Vagina (tissue), 2 donors: ENCODE results near the gene PWWP2B.

ENCODE experiments used
- CTCF ChIP-seq, 3 experiments: fragments of 450-650 bp in 2 of 3; fragments of 200-600 bp in 1 of 3; sonication (generic) in 1 of 3; IDR thresholded peaks; one replicate each; pipeline ENCODE4 v1.5.1; 2017 to 2019; ENCODE audit warnings: antibody characterized with exemption in 3 of 3, mild to moderate bottlenecking in 2 of 3, moderate library complexity in 2 of 3
- POLR2AphosphoS5 ChIP-seq, 2 donors: sonication (generic); formaldehyde crosslinking; IDR thresholded peaks; one replicate each; pipeline ENCODE4 v1.9.0; 2017; ENCODE audit warnings: antibody characterized with exemption in 2 of 2, mild to moderate bottlenecking in 2 of 2, low read depth in 1 of 2; ENCODE audit not compliant: insufficient read depth in 1 of 2

GRCh38 chr10:132421847-132422751 lies 25.1 kb downstream of the PWWP2B start:
- TF ChIP-seq POLR2AphosphoS5 (IDR thresholded peaks at IDR 0.05; ENCODE audit: insufficient read depth in 1 of 2, low read depth in 1 of 2) (no peak), CTCF (IDR thresholded peaks at IDR 0.05) (no peak)
